Measurements from ENCODE around the gene ZNF141. TPM values are rescaled to one million over a fixed set of nuclear protein-coding genes. Genes with fewer than 3 reads are reported as not detected.
"Not testable (repeated sequence)": the region's sequence is repeated elsewhere in the genome, so short reads cannot be mapped to it uniquely, and the experiment has no call there.

ZNF141 gene
- total RNA-seq, 6 donors from 2014 or later: 11.8 to 62.9 (median 17.3) TPM

DNA sequence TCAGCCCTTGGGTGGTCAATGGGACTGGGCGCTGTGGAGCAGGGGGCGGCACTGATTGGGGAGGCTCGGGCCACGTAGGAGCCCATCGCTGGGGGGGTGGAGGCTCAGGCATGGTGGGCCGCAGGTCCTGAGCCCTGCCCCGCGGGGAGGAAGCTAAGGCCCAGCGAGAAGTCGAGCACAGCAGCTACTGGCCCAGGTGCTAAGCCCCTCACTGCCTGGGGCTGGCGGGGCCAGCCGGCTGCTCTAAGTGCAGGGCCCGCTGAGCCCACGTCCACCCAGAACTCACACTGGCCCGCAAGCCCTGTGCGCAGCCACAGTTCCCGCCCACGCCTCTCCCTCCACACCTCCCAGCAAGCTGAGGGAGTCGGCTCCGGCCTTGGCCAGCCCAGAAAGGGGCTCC is 66.4 kb downstream of the ZNF141 start:
- DNase-seq (peak in 1 of 2 donors; percentile 70), ATAC-seq (ENCODE audit: low FRiP score in 2 of 2) (no peak)
- Histone ChIP-seq H3K9me3 (peaks cover 0 to 93% (median 65%) of the 10 kb centered on the region in 4 donors), H3K4me3 (no peak overlapping the region), H3K27ac (no peak overlapping the region), H3K4me1 (no peaks in the 10 kb centered on the region), H3K36me3 (no peaks in the 10 kb centered on the region), H3K27me3 (no peaks in the 10 kb centered on the region)
- TF ChIP-seq, protein P1, sequence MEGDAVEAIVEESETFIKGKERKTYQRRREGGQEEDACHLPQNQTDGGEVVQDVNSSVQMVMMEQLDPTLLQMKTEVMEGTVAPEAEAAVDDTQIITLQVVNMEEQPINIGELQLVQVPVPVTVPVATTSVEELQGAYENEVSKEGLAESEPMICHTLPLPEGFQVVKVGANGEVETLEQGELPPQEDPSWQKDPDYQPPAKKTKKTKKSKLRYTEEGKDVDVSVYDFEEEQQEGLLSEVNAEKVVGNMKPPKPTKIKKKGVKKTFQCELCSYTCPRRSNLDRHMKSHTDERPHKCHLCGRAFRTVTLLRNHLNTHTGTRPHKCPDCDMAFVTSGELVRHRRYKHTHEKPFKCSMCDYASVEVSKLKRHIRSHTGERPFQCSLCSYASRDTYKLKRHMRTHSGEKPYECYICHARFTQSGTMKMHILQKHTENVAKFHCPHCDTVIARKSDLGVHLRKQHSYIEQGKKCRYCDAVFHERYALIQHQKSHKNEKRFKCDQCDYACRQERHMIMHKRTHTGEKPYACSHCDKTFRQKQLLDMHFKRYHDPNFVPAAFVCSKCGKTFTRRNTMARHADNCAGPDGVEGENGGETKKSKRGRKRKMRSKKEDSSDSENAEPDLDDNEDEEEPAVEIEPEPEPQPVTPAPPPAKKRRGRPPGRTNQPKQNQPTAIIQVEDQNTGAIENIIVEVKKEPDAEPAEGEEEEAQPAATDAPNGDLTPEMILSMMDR (IDR thresholded peaks at IDR 0.05): no peak
- no peak for TF ChIP-seq EP300 (IDR thresholded peaks at IDR 0.05)
- no peak for TF ChIP-seq POLR2A (IDR thresholded peaks at IDR 0.05)
- TF ChIP-seq POLR2AphosphoS5 (IDR thresholded peaks at IDR 0.05): no peak
- WGBS, 2 donors: 93 to 95% methylated on average over 10 to 17 of the region's 20 CpGs

DNA sequence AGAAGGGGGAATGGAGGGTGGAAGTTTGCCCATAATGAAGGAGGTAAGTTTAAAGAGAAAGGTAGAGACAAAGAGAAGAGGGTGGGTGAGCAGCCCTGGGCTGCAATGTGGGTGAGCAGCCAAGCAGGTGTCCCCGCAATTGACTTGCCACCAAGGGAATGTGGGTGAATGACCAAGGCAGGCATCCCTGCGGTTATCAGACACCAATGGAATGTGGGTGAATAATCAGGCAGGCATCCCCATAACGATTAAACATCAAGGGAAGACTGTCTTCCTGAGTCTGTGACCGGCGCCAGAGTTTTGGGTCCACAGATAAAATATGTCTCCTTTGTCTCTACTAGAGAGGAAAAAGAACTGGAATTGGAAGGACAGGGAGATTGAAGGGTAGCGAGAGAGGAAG is 70.7 kb downstream of the ZNF141 start:
- not testable (repeated sequence) for H3K4me1 ChIP-seq; H3K36me3 ChIP-seq; H3K4me3 ChIP-seq; H3K27me3 ChIP-seq; ATAC-seq (ENCODE audit: low FRiP score in 2 of 2); DNase-seq; H3K27ac ChIP-seq
- 94 to 96% methylated on average over 6 of the region's 6 CpGs for WGBS, 2 donors
- H3K9me3 ChIP-seq: peaks cover 26 to 97% (median 85%) of the 10 kb centered on the region in 4 donors

DNA sequence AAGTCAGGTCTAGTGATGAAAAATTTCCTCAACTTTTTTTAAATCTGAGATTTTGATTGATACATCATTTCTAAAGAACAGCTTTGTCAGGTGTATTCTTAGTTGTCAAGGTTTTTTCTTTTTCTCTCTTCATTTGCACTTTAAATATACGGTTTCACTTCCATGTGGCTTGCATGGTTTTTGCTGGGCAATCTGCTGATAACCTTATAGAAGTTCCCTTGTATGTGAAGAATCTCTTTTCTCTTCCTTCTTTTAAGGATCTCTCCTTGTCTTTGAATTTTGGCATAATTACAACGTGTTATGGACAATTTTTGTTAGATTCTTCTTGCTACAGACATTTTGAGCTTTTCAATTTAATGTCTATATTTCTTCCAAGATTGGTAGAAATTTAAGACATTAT is 85.0 kb downstream of the ZNF141 start:
- WGBS, 2 donors: 89 to 92% methylated on average over 2 of the region's 2 CpGs
- TF ChIP-seq POLR2A (IDR thresholded peaks at IDR 0.05) (no peak), EP300 (IDR thresholded peaks at IDR 0.05) (no peak), POLR2AphosphoS5 (IDR thresholded peaks at IDR 0.05) (no peak)
- TF ChIP-seq, protein P1 (IDR thresholded peaks at IDR 0.05): no peak
- H3K9me3 ChIP-seq: peaks cover 88 to 98% (median 94%) of the 10 kb centered on the region in 4 donors

More for the DNA sequence above, 85.0 kb downstream of the ZNF141 start:
- Histone ChIP-seq H3K4me3 (no peak overlapping the region), H3K27ac (no peak overlapping the region), H3K27me3 (no peaks in the 10 kb centered on the region), H3K4me1 (no peaks in the 10 kb centered on the region), H3K36me3 (peaks cover 0 to 8% (median 3%) of the 10 kb centered on the region in 4 donors)
- ATAC-seq (ENCODE audit: low FRiP score in 2 of 2) (no peak), DNase-seq (no peak)

Small RNAs within 50 kb of the gene (small RNA-seq; reads per million reads assigned to genes)
- gene AC079140.2 (0 reads per million in 4 donors), gene MIR571 (0 reads per million in 4 donors), gene ZNF519P4 (0 reads per million in 4 donors)

Other genes starting within 250 kb of the ZNF141 start
- gene ZNF718, start 213.3 kb upstream of the ZNF141 start, total RNA-seq: 10 to 100 TPM in 2 of 6 donors, 1 to 10 TPM in 4; 4.7 to 15.7 (median 5.8) TPM
- gene ZNF732, start 32.3 kb upstream of the ZNF141 start, total RNA-seq: under 1 TPM in 2 of 6 donors, not detected in 4; 0.13 to 0.15 TPM
- 10 to 100 TPM; 13.2 to 59.7 (median 24.7) TPM for gene ZNF721, start 161.3 kb downstream of the ZNF141 start, total RNA-seq
- 100 to 1,000 TPM in 2 of 6 donors, 10 to 100 TPM in 4; 49.3 to 125 (median 70.5) TPM for gene PIGG, start 161.4 kb downstream of the ZNF141 start, total RNA-seq
- gene TMEM271, start 238.5 kb downstream of the ZNF141 start, total RNA-seq: not detected